Measurements from ENCODE around the gene ATP6V1A. TPM values are rescaled to one million over a fixed set of nuclear protein-coding genes. Genes with fewer than 3 reads are reported as not detected.

The ATP6V1A gene
- total RNA-seq (2014; rRNA removed; shearing (Covaris generic)), result 29.4 and 34.7 TPM in 2 replicates

DNA sequence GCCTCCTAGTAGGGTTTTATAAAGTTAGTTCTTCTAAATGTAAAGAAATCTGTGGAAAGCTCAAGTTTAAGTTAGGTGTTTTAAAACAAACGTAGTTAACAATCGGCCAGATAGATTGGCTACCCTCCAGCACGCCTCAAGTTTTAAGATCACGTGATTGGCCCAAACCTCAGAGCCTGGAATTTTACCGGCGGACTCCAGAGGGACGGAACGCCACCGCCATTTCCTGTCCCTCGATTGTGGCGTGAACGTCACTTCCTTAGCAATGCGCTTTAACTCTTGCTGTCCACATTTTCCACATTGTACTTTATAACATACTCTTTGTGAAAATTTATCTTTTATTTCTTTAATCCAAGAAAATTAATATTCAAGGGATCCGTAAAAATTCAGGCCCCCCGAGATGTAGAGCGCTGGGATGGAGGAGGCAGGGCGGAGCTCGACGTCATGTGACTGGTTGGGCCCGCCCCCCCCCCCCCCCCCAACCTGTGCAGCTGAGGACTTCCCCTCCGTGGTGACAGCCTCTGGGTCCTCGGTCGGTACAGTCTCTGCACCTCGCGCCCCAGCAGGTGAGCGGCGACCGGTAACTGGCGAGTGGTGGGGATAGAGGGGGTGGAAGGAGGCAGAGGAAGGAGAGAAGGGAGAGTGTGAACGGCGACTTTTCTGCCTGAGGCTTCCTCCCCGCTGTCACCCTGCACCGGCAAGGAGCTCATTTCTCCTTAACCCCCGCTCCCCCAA is at the start of gene ATP6V1A:
ATP6V1A (plus strand) TSS at position 488 of the 735 bp plus-strand sequence. CDS start 31,719 bp downstream, outside the sequence.

DNA sequence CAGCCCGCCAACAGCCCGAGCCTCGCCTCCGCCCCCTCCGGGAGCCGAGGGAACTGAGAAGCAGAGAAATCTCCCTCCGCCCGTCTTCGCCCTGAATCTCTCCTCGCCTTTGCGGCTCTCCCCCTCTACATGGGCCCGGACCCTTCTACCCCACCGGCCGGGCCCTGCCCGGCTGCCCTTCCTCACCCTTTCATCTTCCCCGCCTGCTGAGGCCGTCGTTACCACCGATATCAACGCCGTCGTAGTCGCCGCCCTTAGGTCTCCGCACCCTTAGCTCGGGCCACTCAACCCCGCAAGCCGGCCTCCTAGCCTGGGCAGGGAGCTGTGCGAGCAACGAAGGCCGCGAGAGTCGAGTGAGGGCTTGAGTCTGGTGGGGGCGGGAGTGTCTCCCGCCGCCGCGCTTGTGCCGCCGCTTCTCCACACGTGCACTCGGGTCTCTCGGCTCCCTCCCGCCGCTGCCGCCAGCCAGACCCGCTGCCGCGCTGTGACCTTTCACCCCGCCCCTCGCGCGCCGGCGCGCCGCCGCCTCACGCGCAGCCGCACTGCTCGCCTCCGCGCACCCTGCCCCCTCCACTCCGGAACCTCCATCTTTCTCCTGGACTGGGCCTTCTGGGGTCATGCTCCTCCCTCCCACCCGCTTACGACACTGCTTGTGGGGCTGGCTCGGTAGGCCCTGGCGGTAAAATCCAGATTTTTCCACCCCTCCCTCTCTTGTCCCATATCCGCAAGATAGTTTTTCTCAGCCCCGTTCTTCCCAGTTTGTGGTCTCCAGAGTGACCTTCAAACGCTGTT is 883 bp upstream of the ATP6V1A start, which contains the start of gene NAA50:
NAA50 (minus strand) TSS at position 494 of the 792 bp plus-strand sequence; CDS start at position 194, 300 bp downstream.

DNA sequence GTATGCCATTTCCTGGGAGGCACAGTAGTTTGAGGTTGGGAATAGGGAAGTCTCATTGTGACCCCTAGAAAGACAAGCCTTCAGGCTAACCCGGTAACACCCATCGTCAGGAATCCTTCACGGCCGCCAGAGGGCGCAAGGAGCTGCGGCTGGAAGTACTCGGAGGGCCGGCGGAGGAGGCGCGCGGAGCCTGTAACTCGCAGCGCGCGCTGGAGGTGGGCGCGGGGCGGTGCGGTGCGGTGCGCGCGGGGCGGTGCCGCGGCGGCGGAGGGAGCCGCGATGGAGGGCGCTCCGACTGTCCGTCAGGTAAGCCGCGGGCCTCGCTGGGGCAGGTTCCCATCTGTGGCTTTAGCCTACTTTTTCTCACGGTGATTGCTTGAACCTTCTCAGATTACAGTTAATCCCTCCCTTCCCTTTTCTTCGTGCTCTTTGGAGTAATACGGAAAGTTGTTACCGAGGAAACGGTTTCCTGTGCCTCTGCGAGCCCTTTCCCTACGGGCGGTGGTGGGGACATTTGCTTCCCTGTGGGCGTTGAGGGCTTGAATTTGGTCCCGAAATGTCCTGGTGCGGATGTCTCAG is 91.9 kb downstream of the ATP6V1A start, which contains the start of gene GRAMD1C:
GRAMD1C (plus strand) TSS at position 158 of the 579 bp plus-strand sequence; CDS start at position 280, 122 bp downstream.

Other genes with a start within 250 kb of the ATP6V1A start
- gene SPICE1, start 231.9 kb upstream of the ATP6V1A start, total RNA-seq (2014; rRNA removed; shearing (Covaris generic)), result 22.1 and 29.6 TPM in 2 replicates
- not detected in 2 replicates for gene SIDT1, start 214.5 kb upstream of the ATP6V1A start, total RNA-seq (2014; rRNA removed; shearing (Covaris generic))
- 7.3 and 8.8 TPM in 2 replicates for gene USF3, start 50.4 kb upstream of the ATP6V1A start, total RNA-seq (2014; rRNA removed; shearing (Covaris generic))
- gene NAA50, start 786 bp upstream of the ATP6V1A start, total RNA-seq (2014; rRNA removed; shearing (Covaris generic)), result 233 and 355 TPM in 2 replicates
- 5.2 and 6.4 TPM in 2 replicates for gene GRAMD1C, start 91.8 kb downstream of the ATP6V1A start, total RNA-seq (2014; rRNA removed; shearing (Covaris generic))
- gene ZDHHC23, start 201.0 kb downstream of the ATP6V1A start, total RNA-seq (2014; rRNA removed; shearing (Covaris generic)), result 3.3 and 3.4 TPM in 2 replicates